ENCODE data around the gene FMO5.

- TF ChIP-seq POLR2A (IDR thresholded peaks at IDR 0.05) (no peak), CTCF (IDR thresholded peaks at IDR 0.05) (no peak)
These were observed 35.8 kb upstream of the FMO5 start for GRCh38 chr1:147260956-147261355.
